Lower leg skin (tissue), 3 donors: Measurements from ENCODE around the gene CTSK.

ENCODE experiments used
- CTCF ChIP-seq, 3 donors: fragments of 450-650 bp; IDR thresholded peaks; one replicate each; pipeline ENCODE4 v1.5.1; 2016; ENCODE audit warnings: antibody characterized with exemption in 3 of 3, mild to moderate bottlenecking in 3 of 3, moderate library complexity in 2 of 3
- POLR2A ChIP-seq, 2 donors: fragments of 450-650 bp; IDR thresholded peaks; one replicate each; pipeline ENCODE4 v1.6.1; 2016 to 2017; ENCODE audit warnings: antibody characterized with exemption in 2 of 2, mild to moderate bottlenecking in 1 of 2, moderate library complexity in 1 of 2

GRCh38 chr1:150841626-150842025, 33.6 kb upstream of the CTSK start:
- TF ChIP-seq CTCF (IDR thresholded peaks at IDR 0.05) (no peak), POLR2A (IDR thresholded peaks at IDR 0.05) (no peak)
